Subcutaneous abdominal adipose tissue (tissue), 5 donors: ENCODE data around the gene ZNF714.

Experiments used
- H3K27ac ChIP-seq: one replicate; pipeline ENCODE4 v1.7.0; 2013; ENCODE audit warnings: low read depth, mild to moderate bottlenecking, inconsistent platforms, low read length, moderate library complexity
- H3K27me3 ChIP-seq, 5 donors: one replicate each; pipeline ENCODE4 v1.7.0; 2013; ENCODE audit warnings: low read length in 5 of 5, inconsistent platforms in 1 of 5; ENCODE audit not compliant: control insufficient read depth in 5 of 5, insufficient read depth in 4 of 5
- H3K36me3 ChIP-seq, 5 donors: one replicate each; pipeline ENCODE4 v1.7.0; 2013; ENCODE audit warnings: low read length in 5 of 5; ENCODE audit not compliant: control insufficient read depth in 5 of 5, insufficient read depth in 5 of 5
- H3K4me1 ChIP-seq, 5 donors: one replicate each; pipeline ENCODE4 v1.7.0; 2013; ENCODE audit warnings: low read length in 5 of 5, mild to moderate bottlenecking in 3 of 5, moderate library complexity in 1 of 5; ENCODE audit not compliant: control insufficient read depth in 5 of 5, insufficient read depth in 5 of 5
- H3K4me3 ChIP-seq, 5 donors: one replicate each; pipeline ENCODE4 v1.7.0; 2013; ENCODE audit warnings: low read length in 5 of 5, low read depth in 1 of 5
- H3K9ac ChIP-seq, 5 donors: one replicate each; pipeline ENCODE4 v1.7.0; 2013; ENCODE audit warnings: low read length in 5 of 5, mild to moderate bottlenecking in 4 of 5, moderate library complexity in 3 of 5
- H3K9me3 ChIP-seq, 5 donors: one replicate each; pipeline ENCODE4 v1.7.0; 2013; ENCODE audit warnings: low read length in 5 of 5; ENCODE audit not compliant: control insufficient read depth in 5 of 5
- donor health status: healthy.
- donor health status: healthy.
- donor health status: healthy.
- donor health status: healthy.
- donor health status: healthy.

Gene ZNF714

GRCh38 chr19:21082011-21082975, at the start of gene ZNF714:
TSS of gene ZNF714 (plus strand) at chr19:21082203. CDS start at chr19:21098269, 16,066 bp downstream.
- Histone ChIP-seq H3K4me3 (peak within 1 kb of the TSS; percentile 56 to 82 (median 75)), H3K36me3 (no peaks in the 10 kb centered on the region), H3K4me1 (peaks cover 0 to 7% (median 0%) of the 10 kb centered on the region in 5 donors), H3K27me3 (no peaks in the 10 kb centered on the region), H3K9ac (peak within 1 kb of the TSS in 4 of 5 donors; percentile 17 to 84 (median 73)), H3K9me3 (no peaks in the 10 kb centered on the region), H3K27ac (no peak within 1 kb of the TSS)

GRCh38 chr19:21045028-21045427, 37.0 kb upstream of the ZNF714 start:
- H3K36me3 ChIP-seq, result peaks cover 17 to 33% (median 18%) of the 10 kb centered on the region in 5 donors

GRCh38 chr19:21046489-21046888, 35.5 kb upstream of the ZNF714 start:
- no peak overlapping the region for H3K9ac ChIP-seq
- no peak overlapping the region for H3K4me3 ChIP-seq
- H3K9me3 ChIP-seq, result peaks cover 5 to 25% (median 14%) of the 10 kb centered on the region in 5 donors
- H3K27ac ChIP-seq, result no peak overlapping the region
- no peaks in the 10 kb centered on the region for H3K27me3 ChIP-seq
- H3K36me3 ChIP-seq, result peaks cover 12 to 28% (median 15%) of the 10 kb centered on the region in 5 donors
- H3K4me1 ChIP-seq, result no peaks in the 10 kb centered on the region

More at GRCh38 chr19:21045028-21045427, 37.0 kb upstream of the ZNF714 start:
- H3K27ac ChIP-seq, result no peak overlapping the region
- no peak overlapping the region for H3K4me3 ChIP-seq
- no peaks in the 10 kb centered on the region for H3K4me1 ChIP-seq
- no peak overlapping the region for H3K9ac ChIP-seq
- H3K27me3 ChIP-seq, result no peaks in the 10 kb centered on the region
- peaks cover 5 to 25% (median 14%) of the 10 kb centered on the region in 5 donors for H3K9me3 ChIP-seq

- Histone ChIP-seq H3K36me3 (peaks cover 10 to 34% (median 16%) of the 10 kb centered on the region in 5 donors), H3K9me3 (peaks cover 6 to 28% (median 19%) of the 10 kb centered on the region in 5 donors), H3K27me3 (no peaks in the 10 kb centered on the region), H3K9ac (no peak overlapping the region), H3K4me3 (no peak overlapping the region), H3K4me1 (no peaks in the 10 kb centered on the region), H3K27ac (no peak overlapping the region)
Observed at GRCh38 chr19:21047716-21048115, 34.3 kb upstream of the ZNF714 start.

GRCh38 chr19:21052902-21053301, 29.1 kb upstream of the ZNF714 start:
- Histone ChIP-seq H3K36me3 (peaks cover 18 to 45% (median 38%) of the 10 kb centered on the region in 5 donors), H3K9me3 (peaks cover 3 to 22% (median 18%) of the 10 kb centered on the region in 5 donors), H3K4me1 (no peaks in the 10 kb centered on the region), H3K9ac (no peak overlapping the region), H3K4me3 (no peak overlapping the region), H3K27me3 (no peaks in the 10 kb centered on the region), H3K27ac (no peak overlapping the region)

GRCh38 chr19:21065336-21065735, 16.7 kb upstream of the ZNF714 start:
- no peak overlapping the region for H3K4me3 ChIP-seq
- peaks cover 0 to 18% (median 9%) of the 10 kb centered on the region in 5 donors for H3K36me3 ChIP-seq
- no peaks in the 10 kb centered on the region for H3K4me1 ChIP-seq
- no peaks in the 10 kb centered on the region for H3K27me3 ChIP-seq
- no peak overlapping the region for H3K9ac ChIP-seq
- H3K27ac ChIP-seq, result no peak overlapping the region
- peaks cover 0 to 8% (median 4%) of the 10 kb centered on the region in 5 donors for H3K9me3 ChIP-seq

- Histone ChIP-seq H3K9me3 (no peaks in the 10 kb centered on the region), H3K36me3 (no peaks in the 10 kb centered on the region), H3K27me3 (no peaks in the 10 kb centered on the region), H3K4me1 (peaks cover 0 to 7% (median 0%) of the 10 kb centered on the region in 5 donors), H3K27ac (no peak overlapping the region), H3K9ac (no peak overlapping the region), H3K4me3 (no peak overlapping the region)
Observed at GRCh38 chr19:21084343-21084742, 2.3 kb downstream of the ZNF714 start.

- peaks cover 0 to 4% (median 0%) of the 10 kb centered on the region in 5 donors for H3K36me3 ChIP-seq
- no peaks in the 10 kb centered on the region for H3K27me3 ChIP-seq
- H3K4me1 ChIP-seq, result peaks cover 0 to 1% (median 0%) of the 10 kb centered on the region in 5 donors
- H3K9ac ChIP-seq, result no peak overlapping the region
- H3K27ac ChIP-seq, result no peak overlapping the region
- no peak overlapping the region for H3K4me3 ChIP-seq
- H3K9me3 ChIP-seq, result no peaks in the 10 kb centered on the region
Observed at GRCh38 chr19:21087871-21088270, 5.9 kb downstream of the ZNF714 start.

GRCh38 chr19:21092109-21092508, 10.1 kb downstream of the ZNF714 start:
- Histone ChIP-seq H3K27ac (no peak overlapping the region), H3K4me1 (no peaks in the 10 kb centered on the region), H3K9ac (no peak overlapping the region), H3K36me3 (peaks cover 0 to 4% (median 0%) of the 10 kb centered on the region in 5 donors), H3K9me3 (no peaks in the 10 kb centered on the region), H3K4me3 (no peak overlapping the region), H3K27me3 (no peaks in the 10 kb centered on the region)
